UCSD-AML1 (cell line): ENCODE data around the gene STAB1.

ENCODE experiments used
- DNase-seq: peaks from one replicate; lab custom pipeline; 2025; ENCODE audit not compliant: unreplicated experiment; lab: John Stamatoyannopoulos, UW

Gene STAB1

DNA sequence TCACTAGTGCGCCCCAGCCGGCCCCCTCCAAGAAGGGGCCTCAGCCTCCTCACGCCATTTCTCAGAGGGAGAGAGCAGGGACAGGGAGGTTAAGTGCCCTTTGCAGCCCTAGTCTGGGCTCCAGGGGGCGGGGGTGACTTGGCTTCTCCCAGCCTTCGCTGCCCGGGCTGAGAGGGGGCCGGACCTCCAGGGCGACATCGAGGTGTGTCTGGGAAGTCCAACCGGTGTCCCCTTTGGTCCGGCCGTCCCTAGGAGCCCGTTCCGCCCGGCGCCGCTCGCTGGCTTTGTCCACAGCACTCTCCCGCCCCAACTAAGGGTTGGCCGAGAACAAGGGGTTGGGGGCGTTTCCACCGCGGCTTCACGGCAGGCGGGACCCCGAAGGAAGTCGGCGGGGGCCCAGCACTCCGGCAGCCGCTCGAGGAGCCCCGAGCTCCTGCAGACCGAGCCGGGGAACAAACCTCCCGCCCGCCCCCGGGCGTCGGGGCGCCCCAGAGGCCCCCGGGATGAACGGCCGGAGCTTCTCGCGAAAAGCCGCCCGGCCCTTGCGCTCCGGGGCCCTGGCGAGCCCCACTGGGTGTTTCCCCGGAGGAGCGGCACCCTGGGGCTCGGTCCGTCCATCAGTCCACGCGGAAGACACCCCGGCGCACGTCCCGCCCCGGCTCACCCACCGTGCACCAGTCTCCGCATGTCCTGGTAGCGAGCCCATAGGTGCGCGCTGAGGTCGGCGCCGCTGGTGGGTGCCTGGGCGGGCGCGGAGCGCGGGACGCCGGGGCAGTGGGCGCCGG is 37.9 kb downstream of the STAB1 start:
- DNase-seq, result no peak

DNA sequence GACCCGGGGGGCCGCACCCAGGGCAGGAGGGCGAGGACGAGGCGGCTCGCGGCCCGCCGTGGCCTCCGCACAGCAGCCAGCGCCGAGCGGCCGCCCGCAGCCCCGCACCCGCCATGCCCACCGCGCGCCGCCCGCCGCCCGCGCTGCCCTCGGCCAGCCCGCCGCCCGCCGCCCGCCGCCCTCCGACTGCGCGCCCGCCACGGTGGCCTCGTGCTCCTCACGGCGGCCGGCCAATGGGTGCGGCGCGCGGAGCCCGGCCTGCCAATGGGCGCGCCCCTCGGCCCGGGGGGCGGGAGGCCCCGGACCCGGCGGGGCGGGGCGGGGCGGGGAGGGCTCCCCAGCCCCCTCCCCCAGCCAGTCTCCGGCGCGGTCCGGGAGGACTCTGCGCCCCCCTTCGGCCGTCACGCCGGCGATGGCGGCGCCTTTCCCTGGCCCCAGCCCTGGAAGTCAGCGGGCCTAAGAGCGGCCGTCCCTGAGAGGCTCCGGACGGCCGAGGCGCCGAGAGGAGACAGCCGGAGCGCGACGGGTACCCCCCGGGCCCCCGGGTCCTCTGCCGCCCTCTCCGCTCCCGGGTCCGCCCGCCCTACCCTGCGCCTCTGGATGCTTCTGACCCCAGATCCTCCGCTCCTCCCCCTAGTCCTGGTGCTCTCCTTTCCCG is 38.6 kb downstream of the STAB1 start, which contains the start of gene NT5DC2:
NT5DC2 (minus strand) TSS at position 235 of the 658 bp plus-strand sequence; CDS start at position 115, 120 bp downstream.
- peak; percentile 71 for DNase-seq

DNA sequence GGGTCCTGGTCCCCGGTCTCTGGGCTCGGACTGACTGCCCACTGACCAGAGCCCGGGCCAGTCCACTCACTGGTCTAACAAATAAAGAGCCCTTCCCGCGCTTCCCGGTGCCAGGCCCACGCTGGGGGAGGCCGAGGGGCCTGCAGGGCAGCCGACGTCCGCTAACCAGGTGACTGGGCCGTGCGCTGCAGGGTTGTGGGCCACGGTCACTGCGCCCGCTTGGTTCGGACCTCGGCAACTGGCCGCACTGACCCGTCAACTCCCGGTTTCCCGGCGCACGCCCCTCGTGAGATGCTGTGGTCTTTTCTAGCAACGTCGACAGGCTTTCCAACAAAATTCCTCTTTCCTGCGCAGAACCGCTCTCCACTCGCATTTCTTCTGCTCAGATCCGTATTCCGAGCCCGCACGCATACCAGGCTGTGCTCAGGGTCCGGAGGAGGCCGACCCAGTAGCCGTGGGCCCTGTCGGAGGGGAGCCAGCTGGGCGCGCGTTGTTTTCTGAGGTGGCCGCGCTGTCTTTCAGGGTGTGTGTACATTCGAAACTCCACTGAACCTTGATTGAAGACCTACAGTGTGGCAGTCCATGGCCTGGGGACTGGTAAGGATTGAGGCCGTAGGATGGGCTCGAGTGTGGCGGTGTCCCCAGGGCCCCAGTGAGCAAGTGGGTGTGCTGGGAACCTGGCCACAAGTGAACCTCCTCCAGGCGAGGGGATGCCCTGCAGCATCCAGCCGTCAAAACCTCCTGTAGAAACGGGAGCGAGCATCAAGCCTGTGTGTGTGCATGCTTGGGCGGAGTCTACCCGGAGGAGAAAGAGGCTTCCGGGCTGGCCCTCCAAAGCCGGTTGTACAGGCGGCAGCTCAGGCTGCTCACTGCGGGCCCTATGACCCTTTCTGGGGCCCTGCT is 39.4 kb downstream of the STAB1 start:
- DNase-seq, result no peak

DNA sequence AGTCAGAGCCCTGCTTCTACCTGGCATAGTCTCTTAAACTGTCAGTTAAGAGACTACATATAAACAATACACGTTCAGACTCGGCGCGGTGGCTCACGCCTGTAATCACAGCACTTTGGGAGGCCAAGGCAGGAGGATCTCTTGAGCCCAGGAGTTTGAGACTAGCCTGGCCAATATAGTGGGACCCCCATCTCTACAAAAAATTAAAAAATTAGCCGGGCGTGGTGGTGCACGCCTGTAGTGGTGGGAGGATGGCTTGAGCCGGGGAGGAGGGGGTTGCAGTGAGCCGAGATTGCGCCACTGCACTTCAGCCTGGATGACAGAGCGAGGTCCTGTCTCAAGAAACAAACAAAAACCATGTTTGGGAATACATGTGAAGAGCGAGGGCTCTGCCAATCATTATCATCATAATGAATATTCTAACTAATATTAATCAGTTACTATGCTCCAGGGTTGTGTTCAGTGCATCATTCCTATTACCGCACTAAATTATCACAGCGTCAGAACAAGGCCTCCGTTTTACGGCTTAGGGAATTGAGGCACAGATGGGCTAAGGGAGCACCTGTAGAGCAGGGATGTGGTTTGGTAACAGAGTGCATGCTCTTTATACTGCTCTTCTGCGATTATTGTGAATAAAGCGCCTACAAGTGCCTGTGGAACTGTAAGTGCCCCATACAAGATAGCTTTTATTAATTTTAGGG is 40.4 kb downstream of the STAB1 start:
- no peak for DNase-seq

DNA sequence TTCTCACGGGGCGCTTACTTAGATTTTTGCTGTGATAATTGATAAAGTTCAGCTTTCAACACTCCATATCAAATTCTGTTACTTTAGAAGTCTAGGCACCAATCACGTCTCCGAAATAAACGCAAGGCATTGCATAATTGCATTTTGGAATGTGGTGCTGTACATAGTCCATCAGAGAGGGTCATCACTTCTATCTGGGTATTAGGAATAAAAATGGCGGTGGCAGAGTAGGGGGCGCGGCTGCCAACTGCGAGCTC is 40.9 kb downstream of the STAB1 start:
- DNase-seq, result no peak

DNA sequence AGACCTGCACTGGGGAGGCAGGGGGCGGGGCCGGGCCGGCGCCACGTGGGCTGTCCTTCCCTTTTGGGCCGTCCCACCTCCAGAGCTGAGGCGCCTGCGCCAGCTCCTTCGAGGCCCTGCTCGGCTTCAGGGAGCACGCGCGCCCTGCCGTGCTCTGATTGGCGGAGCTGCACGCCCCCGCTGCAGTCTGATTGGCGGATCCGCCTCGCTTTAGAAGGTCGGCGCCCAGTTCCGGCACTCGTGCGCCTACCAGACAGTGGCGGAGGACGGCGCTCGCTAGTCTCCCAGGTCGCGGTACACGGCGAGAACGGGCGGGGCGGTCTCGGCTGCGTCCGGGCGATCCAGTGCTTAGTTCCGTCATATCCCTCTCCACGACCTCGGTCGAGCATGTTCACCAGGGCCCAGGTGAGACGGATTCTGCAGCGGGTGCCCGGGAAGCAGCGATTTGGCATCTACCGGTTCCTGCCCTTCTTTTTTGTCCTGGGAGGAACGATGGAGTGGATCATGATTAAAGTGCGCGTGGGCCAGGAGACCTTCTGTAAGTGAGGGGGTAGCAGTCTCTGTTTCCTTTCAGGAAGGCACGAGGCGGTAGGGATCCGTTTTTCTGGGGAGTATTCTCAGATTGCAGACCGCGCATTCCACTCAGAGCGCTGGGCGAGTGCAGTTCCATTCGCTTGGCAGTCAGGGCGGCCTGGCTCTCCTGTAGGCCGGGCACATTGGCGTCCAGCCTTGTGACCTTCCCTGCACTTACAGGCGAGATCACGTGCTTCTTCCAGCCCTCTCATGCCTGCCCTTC is 41.4 kb downstream of the STAB1 start, which contains the start of gene UQCC5:
UQCC5 (plus strand) TSS at position 237 of the 796 bp plus-strand sequence; CDS start at position 388, 151 bp downstream.
- peak; percentile 99 for DNase-seq

DNA sequence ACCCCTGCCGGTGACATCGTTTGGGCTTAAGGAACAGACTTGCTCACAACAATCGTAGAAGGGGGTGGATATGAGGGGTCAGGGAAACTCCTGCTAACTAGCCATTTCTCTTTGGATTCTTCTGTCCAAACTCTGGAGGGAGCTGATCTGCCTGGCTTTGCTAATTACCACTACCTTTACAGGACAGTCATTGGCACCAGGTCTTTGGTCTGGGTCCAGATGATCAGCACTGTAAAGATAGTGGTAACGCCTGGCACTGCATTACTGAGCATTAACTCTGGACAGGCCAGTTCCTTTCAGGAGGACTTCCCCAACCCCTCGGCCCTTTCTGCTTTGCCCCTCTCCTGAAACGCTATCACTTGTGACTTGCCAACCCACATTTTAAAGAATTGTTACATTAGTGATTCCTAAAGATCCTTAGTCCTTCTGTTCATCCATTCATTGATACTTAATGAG is 42.1 kb downstream of the STAB1 start:
- DNase-seq, result no peak

DNA sequence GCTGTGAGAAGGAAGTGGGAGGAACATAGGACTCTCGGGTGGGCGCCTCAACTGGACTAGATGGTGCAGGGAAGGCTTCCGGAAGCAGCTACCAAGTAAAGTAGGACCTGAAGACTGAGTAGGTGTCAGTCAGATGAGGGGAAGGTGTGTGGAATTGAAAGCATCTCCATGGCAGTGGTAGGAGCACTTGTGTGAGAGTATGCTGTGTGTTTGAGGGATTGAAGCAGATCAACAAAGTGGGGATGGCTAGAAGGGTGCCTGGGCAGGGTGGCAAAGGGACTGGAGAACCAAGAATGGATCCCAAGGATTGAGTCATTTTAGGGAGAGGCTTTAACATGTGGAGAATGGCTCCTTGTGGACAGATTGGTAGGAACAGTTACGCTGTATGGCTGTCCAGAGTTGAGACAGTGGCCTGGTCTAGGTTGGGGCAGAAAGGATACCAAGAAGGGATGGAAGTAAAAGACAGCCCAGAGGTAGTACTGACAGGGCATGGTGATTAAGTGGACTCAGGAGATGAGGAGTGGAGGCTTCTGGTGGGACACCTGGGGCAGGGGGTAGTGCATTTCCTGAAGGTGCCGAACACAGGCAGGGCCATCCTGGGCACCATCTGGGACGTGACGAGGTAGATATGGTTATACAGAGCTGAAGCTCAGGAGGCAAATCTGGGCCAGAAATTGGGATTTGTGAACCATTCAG is 42.7 kb downstream of the STAB1 start:
- DNase-seq, result no peak

DNA sequence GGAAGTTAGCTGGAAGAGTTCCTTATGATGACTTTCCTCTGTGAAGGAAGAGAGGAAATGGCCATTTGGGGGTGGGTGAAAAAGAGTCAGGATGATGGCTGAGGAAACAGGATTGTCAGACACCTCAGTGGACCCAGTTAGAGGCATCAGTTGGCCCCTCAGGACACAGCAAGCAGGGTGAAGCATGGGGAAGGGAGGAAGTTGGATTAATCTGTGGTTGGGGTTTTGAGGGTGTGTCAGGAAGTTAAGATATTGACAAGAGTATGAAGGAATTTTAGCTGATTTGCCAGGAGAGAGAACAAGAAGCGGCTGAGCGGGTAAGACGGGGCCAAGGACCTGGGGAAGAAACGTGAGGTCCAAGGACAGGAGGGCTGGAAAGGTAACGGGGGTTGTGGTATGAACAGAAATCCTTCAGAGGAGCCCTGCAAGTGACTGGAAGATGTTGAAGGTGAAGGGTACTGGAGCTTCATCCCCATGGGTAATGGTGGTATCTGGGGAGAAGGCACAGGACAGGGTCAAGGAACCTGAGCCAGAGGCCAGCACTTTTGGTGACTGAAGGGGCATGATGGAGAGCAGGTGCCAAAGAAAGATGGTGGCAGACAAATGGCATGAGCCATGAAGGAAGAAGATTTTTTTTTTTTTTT is 44.0 kb downstream of the STAB1 start:
- no peak for DNase-seq

DNA sequence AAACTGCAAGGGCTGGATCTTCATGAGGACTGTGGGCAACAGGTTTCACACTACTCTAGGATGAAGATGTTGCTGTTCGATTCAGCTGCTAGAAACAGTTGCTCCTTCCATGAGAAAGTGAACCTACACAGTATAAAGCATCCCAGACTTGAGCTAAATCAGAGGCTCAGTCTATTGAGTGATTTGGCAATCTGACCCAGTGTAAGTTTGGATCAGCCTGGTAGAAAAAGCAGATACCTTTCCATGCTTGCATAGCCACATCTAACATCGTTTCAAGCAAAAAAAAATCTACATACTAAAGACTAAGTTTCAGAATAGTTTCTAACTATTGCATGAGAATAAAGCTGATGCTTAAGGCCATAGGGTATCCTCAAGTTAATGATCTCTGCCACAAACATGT is 45.9 kb downstream of the STAB1 start:
- DNase-seq, result no peak

DNA sequence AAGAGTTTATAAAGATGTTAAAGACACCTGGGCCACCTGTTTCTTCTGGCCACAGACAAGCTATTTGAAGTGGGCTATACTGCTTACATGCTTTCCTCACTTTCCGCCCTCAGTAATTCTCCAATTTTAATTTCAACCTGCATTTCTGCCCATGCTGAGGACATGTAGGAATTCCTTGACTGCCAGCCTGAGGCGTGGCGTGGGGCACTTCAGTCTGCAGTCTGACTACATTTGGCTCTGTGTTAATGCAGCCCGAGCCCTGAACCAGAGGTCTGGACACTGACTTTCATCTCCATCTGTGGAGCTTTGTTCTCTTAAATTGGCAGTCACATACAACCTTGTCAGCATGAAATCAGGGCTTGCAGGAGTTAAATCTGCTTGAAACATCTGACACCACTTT is 49.8 kb downstream of the STAB1 start:
- no peak for DNase-seq

DNA sequence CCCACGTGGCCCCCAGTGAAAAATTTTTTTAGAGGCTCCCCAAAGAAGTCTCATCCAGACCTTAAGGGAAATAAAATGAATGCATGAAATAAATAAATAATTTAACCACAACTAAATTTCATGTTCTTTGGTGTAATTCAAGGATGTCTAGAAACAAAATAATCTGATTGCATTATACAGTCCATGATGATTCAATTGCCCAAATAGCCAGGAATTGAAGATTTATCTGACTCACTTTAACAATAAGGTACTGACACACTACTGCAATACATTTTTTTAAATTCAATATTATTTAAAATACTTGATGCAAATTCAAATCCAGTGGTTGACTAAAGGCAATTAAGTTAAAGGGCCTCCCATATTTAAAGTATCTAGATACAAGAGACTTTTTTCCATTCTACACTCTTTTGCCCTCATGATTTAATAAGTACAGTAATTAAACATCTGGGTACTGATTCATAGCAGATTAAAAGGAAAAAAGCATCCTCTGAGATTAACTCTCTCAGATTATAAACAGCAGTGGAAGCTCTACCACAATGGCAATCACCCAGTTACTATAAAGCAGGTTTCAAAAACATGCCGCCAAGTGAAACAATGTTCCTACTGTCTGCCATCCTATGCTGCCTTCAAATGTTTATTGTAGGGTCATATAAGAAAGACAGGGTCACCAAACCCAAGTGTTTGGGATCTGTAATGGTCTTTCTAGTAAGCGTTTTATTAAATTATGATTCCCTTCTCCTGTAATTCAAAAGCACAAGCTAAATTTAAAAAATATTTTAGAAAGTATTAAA is 51.2 kb downstream of the STAB1 start:
- DNase-seq, result no peak

DNA sequence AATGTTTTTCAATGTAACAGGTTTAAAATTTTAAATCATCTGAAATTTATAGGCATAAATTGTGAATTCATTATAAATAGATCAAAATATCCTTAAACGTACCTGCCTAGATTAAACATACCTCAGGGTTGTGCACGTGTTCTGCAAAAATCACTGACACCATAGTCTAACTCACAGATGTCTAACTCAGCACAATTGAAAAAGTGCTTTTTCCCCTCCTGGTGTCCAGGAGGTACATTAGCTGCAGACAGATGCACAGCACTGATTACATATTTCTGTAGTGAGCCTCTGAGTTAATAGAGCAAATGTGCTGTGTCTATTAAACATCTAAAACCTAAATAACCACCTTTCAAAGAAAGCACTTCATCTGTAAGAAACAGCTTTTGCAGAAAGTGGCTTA is 52.0 kb downstream of the STAB1 start:
- no peak for DNase-seq

DNA sequence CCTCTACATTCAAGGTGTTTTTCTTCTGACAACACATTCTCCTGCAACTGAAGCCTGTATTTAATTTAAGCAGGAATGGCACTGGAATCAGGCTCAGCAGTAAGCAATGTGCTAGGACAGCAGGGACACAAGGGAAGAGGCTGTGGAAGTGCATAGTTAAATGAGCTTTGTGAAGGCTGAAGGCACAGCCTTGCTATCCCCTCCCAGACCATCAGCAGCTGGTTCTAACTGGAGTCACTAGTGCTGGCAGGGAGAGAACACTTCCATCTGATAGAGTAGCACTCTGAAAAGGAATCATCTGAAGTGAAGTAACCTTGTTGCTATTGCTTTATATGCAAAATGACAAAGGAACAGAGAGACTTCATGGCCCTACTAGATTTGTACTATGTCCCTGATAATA is 56.0 kb downstream of the STAB1 start:
- DNase-seq, result no peak

DNA sequence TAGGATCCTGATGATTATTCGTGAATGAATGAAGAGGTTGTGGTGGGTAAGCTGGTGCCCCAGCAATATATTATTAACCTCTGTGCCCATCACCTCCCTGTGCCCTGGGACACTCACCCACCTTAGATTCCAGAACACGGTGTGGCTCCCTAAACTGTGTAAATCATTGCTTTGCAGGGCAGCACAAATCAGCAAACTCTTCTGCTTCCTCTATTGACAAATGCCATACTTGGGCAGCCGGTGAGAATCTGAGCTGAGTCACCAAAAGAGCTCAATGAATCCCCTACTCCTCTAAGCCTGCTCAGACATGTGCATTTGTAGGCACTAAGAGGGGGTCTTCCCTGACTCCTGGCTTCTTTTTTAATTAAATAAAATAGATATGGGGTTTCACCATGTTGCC is 57.0 kb downstream of the STAB1 start:
- DNase-seq, result no peak

DNA sequence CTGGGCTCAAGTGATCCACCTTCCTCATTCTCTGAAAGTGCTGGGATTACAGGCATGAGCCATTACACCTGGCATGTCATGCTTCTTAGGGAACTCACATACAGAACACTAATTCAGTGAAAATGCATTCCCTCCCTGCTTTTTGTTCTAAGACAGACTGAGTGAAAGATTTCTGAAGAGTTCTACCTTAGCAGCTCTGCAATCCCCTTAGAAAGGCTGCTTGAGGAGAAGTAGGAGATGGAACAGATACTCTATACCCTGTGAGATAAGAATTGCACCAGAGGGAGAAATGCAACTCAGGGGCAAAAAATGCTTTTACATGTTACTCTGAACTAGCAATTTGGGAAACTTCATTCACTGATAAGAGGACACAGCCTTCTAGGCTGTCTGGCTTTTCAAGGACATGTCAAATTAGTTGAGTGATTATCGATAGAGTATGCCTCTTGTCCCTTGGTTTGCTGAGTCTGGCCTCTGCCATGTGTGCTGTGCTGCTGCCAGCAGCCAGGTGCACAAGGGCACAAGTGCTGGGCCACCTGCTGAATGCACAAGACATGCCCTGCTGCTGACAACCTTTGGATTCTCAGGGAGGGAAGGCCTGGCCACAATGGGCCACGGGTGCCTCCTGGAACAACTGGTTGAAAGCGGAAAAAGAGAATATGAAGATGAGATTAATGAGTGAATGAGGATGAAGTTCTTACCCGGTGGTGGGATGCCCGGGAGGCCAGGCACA is 59.1 kb downstream of the STAB1 start:
- DNase-seq, result no peak

DNA sequence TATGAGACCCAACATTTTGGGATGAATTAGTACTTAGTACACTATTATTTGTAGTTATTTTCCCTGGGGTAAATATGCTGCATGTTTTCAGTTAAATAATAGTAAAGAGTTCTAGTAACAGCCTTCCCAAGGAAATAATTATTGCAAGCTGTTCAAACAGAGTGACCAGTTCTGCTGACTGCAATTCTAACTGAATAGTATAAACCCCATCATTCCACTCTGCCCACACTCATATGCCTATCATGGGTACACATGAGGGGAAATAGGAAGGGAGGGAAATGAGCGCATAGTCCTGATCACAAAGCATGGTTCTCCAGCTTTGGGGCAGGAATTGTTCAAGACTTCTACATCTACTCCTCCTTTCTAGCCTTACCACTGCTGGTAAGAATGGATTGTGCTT is 59.9 kb downstream of the STAB1 start:
- no peak for DNase-seq
